Liver (tissue), 9 donors: ENCODE measurements around the gene TCEA3. TPM values are rescaled to one million over a fixed set of nuclear protein-coding genes. Genes with fewer than 3 reads are reported as not detected.

Experiments used
- DNase-seq: peaks from one replicate; pipeline ENCODE4 v3.0.0-alpha.2; 2017; ENCODE audit warnings: low spot score
- H3K27ac ChIP-seq, 2 donors: one replicate each; pipeline ENCODE4 v1.7.0; 2013; ENCODE audit warnings: inconsistent platforms in 2 of 2, low read length in 2 of 2, control low read depth in 1 of 2, low read depth in 1 of 2, mild to moderate bottlenecking in 1 of 2
- H3K27me3 ChIP-seq, 4 donors: one replicate each; pipeline versions ENCODE4 v1.6.1 to v1.7.0; 2013; ENCODE audit warnings: low read length in 3 of 4, inconsistent platforms in 1 of 4, mild to moderate bottlenecking in 1 of 4, moderate library complexity in 1 of 4; ENCODE audit not compliant: control insufficient read depth in 4 of 4, insufficient read depth in 4 of 4
- H3K36me3 ChIP-seq, 4 donors: one replicate each; pipeline versions ENCODE4 v1.6.1 to v1.7.0; 2013; ENCODE audit warnings: low read length in 3 of 4, mild to moderate bottlenecking in 3 of 4, low read depth in 1 of 4, moderate library complexity in 1 of 4; ENCODE audit not compliant: control insufficient read depth in 4 of 4, insufficient read depth in 3 of 4
- H3K4me1 ChIP-seq, 4 donors: one replicate each; pipeline versions ENCODE4 v1.6.1 to v1.7.0; 2013; ENCODE audit warnings: low read length in 3 of 4, mild to moderate bottlenecking in 3 of 4, moderate library complexity in 1 of 4; ENCODE audit not compliant: control insufficient read depth in 4 of 4, insufficient read depth in 4 of 4
- H3K4me3 ChIP-seq, 3 donors: one replicate each; pipeline versions ENCODE4 v1.6.1 to v1.7.0; 2013; ENCODE audit warnings: low read length in 3 of 3, control low read depth in 1 of 3, low read depth in 1 of 3, mild to moderate bottlenecking in 1 of 3
- H3K9ac ChIP-seq, 2 donors: one replicate each; pipeline ENCODE4 v1.7.0; 2013; ENCODE audit warnings: low read length in 2 of 2, mild to moderate bottlenecking in 2 of 2, moderate library complexity in 2 of 2, control low read depth in 1 of 2, low read depth in 1 of 2
- H3K9me3 ChIP-seq, 4 donors: one replicate each; pipeline versions ENCODE4 v1.6.1 to v1.7.0; 2013; ENCODE audit warnings: low read length in 3 of 4; ENCODE audit not compliant: control insufficient read depth in 4 of 4
- CTCF ChIP-seq: fragments of 150-350 bp; IDR thresholded peaks from 2 replicates; pipeline ENCODE4 v1.5.1; 2017; ENCODE audit warnings: improper control_type of control experiment, low read depth, low read length; ENCODE audit not compliant: missing input control
- EGR1 ChIP-seq, 2 donors: IDR thresholded peaks; 2 replicates each; pipeline ENCODE4 v1.6.1; 2016 to 2018; ENCODE audit warnings: antibody characterized with exemption in 2 of 2, low read depth in 2 of 2
- FOXA1 ChIP-seq: IDR thresholded peaks from 2 replicates; pipeline ENCODE4 v1.6.1; 2016; ENCODE audit warnings: antibody characterized with exemption
- FOXA2 ChIP-seq: IDR thresholded peaks from 2 replicates; pipeline ENCODE4 v1.6.1; 2016; ENCODE audit warnings: antibody characterized with exemption
- GABPA ChIP-seq, 2 donors: IDR thresholded peaks in 1 of 2; conservative IDR thresholded peaks in 1 of 2; 2 replicates each; pipeline ENCODE4 v1.6.1; 2016; ENCODE audit warnings: antibody characterized with exemption in 2 of 2, mild to moderate bottlenecking in 1 of 2, moderate library complexity in 1 of 2
- HNF4A ChIP-seq, 2 donors: conservative IDR thresholded peaks; 2 replicates each; pipeline ENCODE4 v1.6.1; 2016; ENCODE audit warnings: antibody characterized with exemption in 2 of 2, mild to moderate bottlenecking in 2 of 2
- HNF4G ChIP-seq: IDR thresholded peaks from 2 replicates; pipeline ENCODE4 v1.6.1; 2016; ENCODE audit warnings: antibody characterized with exemption
- JUND ChIP-seq, 2 donors: IDR thresholded peaks; 2 replicates each; pipeline ENCODE4 v1.6.1; 2016; ENCODE audit warnings: antibody characterized with exemption in 2 of 2
- NR2F2 ChIP-seq: IDR thresholded peaks from 2 replicates; pipeline ENCODE4 v1.6.1; 2016; ENCODE audit warnings: antibody characterized with exemption
- RXRA ChIP-seq, 2 donors: IDR thresholded peaks; 2 replicates each; pipeline ENCODE4 v1.6.1; 2017 to 2018; ENCODE audit warnings: antibody characterized with exemption in 2 of 2, mild to moderate bottlenecking in 1 of 2
- SP1 ChIP-seq: IDR thresholded peaks from 2 replicates; pipeline ENCODE4 v1.6.1; 2018; ENCODE audit warnings: antibody characterized with exemption, mild to moderate bottlenecking
- TAF1 ChIP-seq: conservative IDR thresholded peaks from 2 replicates; pipeline ENCODE4 v1.6.1; 2016; ENCODE audit warnings: antibody characterized with exemption, mild to moderate bottlenecking
- YY1 ChIP-seq: IDR thresholded peaks from 2 replicates; pipeline ENCODE4 v1.6.1; 2016; ENCODE audit warnings: antibody characterized with exemption, mild to moderate bottlenecking
- WGBS: extraction: QIAGEN DNeasy Blood & Tissue Kit; methylation state at CpG from one replicate; pipeline ENCODE4 v1.1.7; 2013; 5-methylcytosine and 5-hydroxymethylcytosine counted together
- polyA plus RNA-seq, 2 donors: library from polyadenylated mRNA; stranded (reverse) in 1 of 2; unstranded in 1 of 2; fragments of 200-250 nt in 1 of 2; fragments of >200 nt in 1 of 2; fragmentation: Nextera tagmentation in 1 of 2; extraction: Ambion mirVana in 1 of 2; gene quantifications; one replicate each; pipeline versions ENCODE4 v1.2.1 to v1.2.3, GENCODE V29; 2013 to 2015
- total RNA-seq, 2 donors: library from RNA; depleted of rRNA; stranded (reverse); fragments of >200 nt; gene quantifications; one replicate each; pipeline ENCODE4 v1.2.3, GENCODE V29; 2014
- TF ChIP-seq, protein P1 (sequence below): IDR thresholded peaks from 2 replicates; pipeline ENCODE4 v1.6.1; 2016; ENCODE audit warnings: antibody characterized with exemption
- TF ChIP-seq, protein P2 (sequence below): IDR thresholded peaks from 2 replicates; pipeline ENCODE4 v1.6.1; 2016; ENCODE audit warnings: antibody characterized with exemption
- TF ChIP-seq, protein P3 (sequence below): IDR thresholded peaks from 2 replicates; pipeline ENCODE4 v1.6.1; 2016; ENCODE audit warnings: antibody characterized with exemption, mild to moderate bottlenecking
- TF ChIP-seq, protein P4 (sequence below): IDR thresholded peaks from 2 replicates; pipeline ENCODE4 v1.6.1; 2016; ENCODE audit warnings: antibody characterized with exemption
- donor health status: healthy.
- donor health status: healthy.
- donor health status: healthy.
- donor health status: healthy.
- donor health status: healthy.

TCEA3 gene
- total and polyA plus RNA-seq, 4 donors: 29.6 to 142 (median 47.6) TPM

GRCh38 chr1:23341931-23342692, 82.4 kb downstream of the TCEA3 start:
- Histone ChIP-seq H3K9ac (peak overlapping the region; percentile 20 to 66), H3K27me3 (no peaks in the 10 kb centered on the region), H3K4me3 (peak overlapping the region; percentile 30 to 99 (median 79)), H3K9me3 (no peaks in the 10 kb centered on the region), H3K4me1 (peaks cover 0 to 47% (median 32%) of the 10 kb centered on the region in 4 donors), H3K27ac (no peak overlapping the region), H3K36me3 (peaks cover 0 to 9% (median 2%) of the 10 kb centered on the region in 4 donors)
- DNase-seq: no peak
- WGBS: 8% methylated on average over 10 of the region's 10 CpGs
- TF ChIP-seq GABPA (IDR thresholded peaks at IDR 0.05 in 1 of 2, conservative IDR thresholded peaks at IDR 0.05 in 1 of 2): no peak
- TF ChIP-seq, protein P1, sequence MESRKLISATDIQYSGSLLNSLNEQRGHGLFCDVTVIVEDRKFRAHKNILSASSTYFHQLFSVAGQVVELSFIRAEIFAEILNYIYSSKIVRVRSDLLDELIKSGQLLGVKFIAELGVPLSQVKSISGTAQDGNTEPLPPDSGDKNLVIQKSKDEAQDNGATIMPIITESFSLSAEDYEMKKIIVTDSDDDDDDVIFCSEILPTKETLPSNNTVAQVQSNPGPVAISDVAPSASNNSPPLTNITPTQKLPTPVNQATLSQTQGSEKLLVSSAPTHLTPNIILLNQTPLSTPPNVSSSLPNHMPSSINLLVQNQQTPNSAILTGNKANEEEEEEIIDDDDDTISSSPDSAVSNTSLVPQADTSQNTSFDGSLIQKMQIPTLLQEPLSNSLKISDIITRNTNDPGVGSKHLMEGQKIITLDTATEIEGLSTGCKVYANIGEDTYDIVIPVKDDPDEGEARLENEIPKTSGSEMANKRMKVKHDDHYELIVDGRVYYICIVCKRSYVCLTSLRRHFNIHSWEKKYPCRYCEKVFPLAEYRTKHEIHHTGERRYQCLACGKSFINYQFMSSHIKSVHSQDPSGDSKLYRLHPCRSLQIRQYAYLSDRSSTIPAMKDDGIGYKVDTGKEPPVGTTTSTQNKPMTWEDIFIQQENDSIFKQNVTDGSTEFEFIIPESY: no peak
- TF ChIP-seq RXRA (IDR thresholded peaks at IDR 0.05): no peak
- TF ChIP-seq, protein P2, sequence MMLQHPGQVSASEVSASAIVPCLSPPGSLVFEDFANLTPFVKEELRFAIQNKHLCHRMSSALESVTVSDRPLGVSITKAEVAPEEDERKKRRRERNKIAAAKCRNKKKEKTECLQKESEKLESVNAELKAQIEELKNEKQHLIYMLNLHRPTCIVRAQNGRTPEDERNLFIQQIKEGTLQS: no peak
- TF ChIP-seq FOXA2: no peak
- no peak for TF ChIP-seq CTCF
- no peak for TF ChIP-seq JUND (IDR thresholded peaks at IDR 0.05)
- no peak for TF ChIP-seq HNF4A (conservative IDR thresholded peaks at IDR 0.05)
- TF ChIP-seq SP1: no peak
- TF ChIP-seq FOXA1: no peak
- no peak for TF ChIP-seq NR2F2
- TF ChIP-seq TAF1: no peak
- TF ChIP-seq, protein P3, sequence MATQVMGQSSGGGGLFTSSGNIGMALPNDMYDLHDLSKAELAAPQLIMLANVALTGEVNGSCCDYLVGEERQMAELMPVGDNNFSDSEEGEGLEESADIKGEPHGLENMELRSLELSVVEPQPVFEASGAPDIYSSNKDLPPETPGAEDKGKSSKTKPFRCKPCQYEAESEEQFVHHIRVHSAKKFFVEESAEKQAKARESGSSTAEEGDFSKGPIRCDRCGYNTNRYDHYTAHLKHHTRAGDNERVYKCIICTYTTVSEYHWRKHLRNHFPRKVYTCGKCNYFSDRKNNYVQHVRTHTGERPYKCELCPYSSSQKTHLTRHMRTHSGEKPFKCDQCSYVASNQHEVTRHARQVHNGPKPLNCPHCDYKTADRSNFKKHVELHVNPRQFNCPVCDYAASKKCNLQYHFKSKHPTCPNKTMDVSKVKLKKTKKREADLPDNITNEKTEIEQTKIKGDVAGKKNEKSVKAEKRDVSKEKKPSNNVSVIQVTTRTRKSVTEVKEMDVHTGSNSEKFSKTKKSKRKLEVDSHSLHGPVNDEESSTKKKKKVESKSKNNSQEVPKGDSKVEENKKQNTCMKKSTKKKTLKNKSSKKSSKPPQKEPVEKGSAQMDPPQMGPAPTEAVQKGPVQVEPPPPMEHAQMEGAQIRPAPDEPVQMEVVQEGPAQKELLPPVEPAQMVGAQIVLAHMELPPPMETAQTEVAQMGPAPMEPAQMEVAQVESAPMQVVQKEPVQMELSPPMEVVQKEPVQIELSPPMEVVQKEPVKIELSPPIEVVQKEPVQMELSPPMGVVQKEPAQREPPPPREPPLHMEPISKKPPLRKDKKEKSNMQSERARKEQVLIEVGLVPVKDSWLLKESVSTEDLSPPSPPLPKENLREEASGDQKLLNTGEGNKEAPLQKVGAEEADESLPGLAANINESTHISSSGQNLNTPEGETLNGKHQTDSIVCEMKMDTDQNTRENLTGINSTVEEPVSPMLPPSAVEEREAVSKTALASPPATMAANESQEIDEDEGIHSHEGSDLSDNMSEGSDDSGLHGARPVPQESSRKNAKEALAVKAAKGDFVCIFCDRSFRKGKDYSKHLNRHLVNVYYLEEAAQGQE: no peak
- no peak for TF ChIP-seq HNF4G
- TF ChIP-seq YY1: no peak
- TF ChIP-seq EGR1 (IDR thresholded peaks at IDR 0.05; ENCODE audit: low read depth in 2 of 2): no peak
- TF ChIP-seq, protein P4, sequence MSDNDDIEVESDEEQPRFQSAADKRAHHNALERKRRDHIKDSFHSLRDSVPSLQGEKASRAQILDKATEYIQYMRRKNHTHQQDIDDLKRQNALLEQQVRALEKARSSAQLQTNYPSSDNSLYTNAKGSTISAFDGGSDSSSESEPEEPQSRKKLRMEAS: no peak
